IPS-15b (cell line): ENCODE results near the gene TMEM117.

ENCODE experiments used
- H3K27me3 ChIP-seq: one replicate; pipeline ENCODE4 v1.6.1; 2013; ENCODE audit warnings: low read length; ENCODE audit not compliant: control insufficient read depth, insufficient read depth
- H3K36me3 ChIP-seq: one replicate; pipeline ENCODE4 v1.6.1; 2013; ENCODE audit warnings: low read length; ENCODE audit not compliant: control insufficient read depth, insufficient read depth
- H3K4me1 ChIP-seq: one replicate; pipeline ENCODE4 v1.6.1; 2013; ENCODE audit warnings: mild to moderate bottlenecking, low read length; ENCODE audit not compliant: control insufficient read depth, insufficient read depth
- H3K4me3 ChIP-seq: one replicate; pipeline ENCODE4 v1.5.1; 2013; ENCODE audit warnings: low read depth, low read length
- H3K9ac ChIP-seq: one replicate; pipeline ENCODE4 v1.6.1; 2013; ENCODE audit warnings: low read depth, mild to moderate bottlenecking, low read length
- H3K9me3 ChIP-seq: one replicate; pipeline ENCODE4 v1.6.1; 2013; ENCODE audit warnings: mild to moderate bottlenecking, low read length; ENCODE audit not compliant: control insufficient read depth, insufficient read depth

TMEM117 gene

DNA sequence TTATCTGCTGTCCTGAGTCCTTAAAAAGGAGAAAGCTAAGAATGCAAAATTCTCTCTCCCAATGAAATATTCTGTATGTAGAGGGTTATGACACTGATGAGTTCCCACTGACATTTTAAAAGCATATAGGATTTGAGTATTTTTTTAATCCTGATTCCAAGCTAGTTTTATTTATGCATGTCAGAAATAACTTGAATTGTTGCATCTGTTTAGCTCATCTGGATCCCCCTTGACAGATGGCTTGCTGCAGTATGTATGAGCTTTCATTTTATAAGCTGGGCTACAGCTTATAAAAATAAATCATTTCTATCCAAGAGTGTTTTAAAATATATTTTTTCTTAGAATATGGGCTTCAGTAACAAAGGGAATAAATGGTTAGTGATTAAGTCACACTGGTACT, 545.0 kb downstream of the TMEM117 start:
- H3K27me3 ChIP-seq = no peaks in the 10 kb centered on the region

DNA sequence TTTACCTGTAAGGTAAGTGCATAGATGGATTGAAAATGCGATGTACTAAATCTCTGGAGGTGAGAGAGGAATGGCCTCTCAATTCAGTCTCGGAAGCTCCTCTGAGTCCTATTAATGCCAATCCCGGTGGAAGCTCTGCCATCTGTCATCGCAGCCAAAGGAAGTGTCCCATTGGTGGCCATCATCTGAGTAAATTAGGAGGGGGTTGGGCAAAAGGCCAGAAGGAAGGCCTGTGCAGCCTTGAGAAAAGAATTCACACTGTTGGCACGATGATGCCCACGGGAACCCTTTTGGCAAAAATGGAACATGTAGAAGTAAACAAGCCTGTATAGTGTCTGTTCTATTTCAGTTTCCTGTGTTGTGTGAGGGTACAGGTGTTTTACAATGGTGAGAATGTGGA, 545.5 kb downstream of the TMEM117 start:
- Histone ChIP-seq H3K27me3 (no peaks in the 10 kb centered on the region), H3K9me3 (no peaks in the 10 kb centered on the region), H3K4me3 (no peak overlapping the region), H3K36me3 (no peaks in the 10 kb centered on the region), H3K9ac (no peak overlapping the region), H3K4me1 (peaks cover 16% of the 10 kb centered on the region)

More for the DNA sequence above, 545.0 kb downstream of the TMEM117 start:
- Histone ChIP-seq H3K4me1 (peaks cover 16% of the 10 kb centered on the region), H3K4me3 (no peak overlapping the region), H3K9ac (no peak overlapping the region), H3K36me3 (no peaks in the 10 kb centered on the region), H3K9me3 (no peaks in the 10 kb centered on the region)

DNA sequence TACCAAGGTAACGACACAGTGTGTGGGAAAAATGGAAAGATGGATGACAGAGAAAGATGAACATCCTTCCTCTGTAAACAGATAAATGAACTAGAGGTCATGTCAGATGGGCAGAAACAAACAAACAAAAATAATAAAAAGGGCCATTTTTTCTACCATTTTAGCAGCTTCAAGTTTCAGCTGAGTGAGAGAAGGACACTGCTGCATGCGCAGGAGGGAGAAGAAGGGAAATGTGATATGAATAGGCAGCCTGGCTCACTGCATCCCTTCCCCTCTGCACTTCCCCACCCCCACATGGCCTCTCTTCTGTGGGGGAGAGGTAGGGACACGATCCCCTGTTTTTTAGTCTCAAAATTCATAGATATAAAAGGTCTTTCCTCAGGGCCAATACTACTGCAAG, 548.3 kb downstream of the TMEM117 start:
- Histone ChIP-seq H3K4me3 (no peak overlapping the region), H3K9me3 (no peaks in the 10 kb centered on the region), H3K27me3 (no peaks in the 10 kb centered on the region), H3K9ac (no peak overlapping the region), H3K36me3 (no peaks in the 10 kb centered on the region), H3K4me1 (peaks cover 15% of the 10 kb centered on the region)

DNA sequence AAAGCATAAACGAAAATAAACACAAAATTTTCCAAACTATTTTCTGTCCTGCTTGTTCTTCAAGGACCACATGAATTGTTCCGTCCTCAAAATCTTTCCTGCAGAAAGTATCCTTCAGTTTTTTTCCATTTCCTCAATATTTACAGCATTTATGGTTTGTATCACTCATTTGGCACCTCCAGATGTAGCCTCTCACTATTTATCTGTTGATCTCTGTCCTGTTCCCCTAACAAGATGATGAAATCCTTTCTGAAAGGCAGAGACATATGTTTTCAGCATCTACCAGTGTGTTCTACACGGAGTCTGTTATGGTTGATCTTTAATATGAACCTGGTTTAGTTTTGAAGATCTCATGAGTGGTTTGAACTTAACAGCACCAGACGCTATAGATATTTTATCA, 550.1 kb downstream of the TMEM117 start:
- Histone ChIP-seq H3K4me3 (no peak overlapping the region), H3K36me3 (no peaks in the 10 kb centered on the region), H3K9me3 (no peaks in the 10 kb centered on the region), H3K4me1 (peaks cover 2% of the 10 kb centered on the region), H3K27me3 (no peaks in the 10 kb centered on the region), H3K9ac (no peak overlapping the region)

DNA sequence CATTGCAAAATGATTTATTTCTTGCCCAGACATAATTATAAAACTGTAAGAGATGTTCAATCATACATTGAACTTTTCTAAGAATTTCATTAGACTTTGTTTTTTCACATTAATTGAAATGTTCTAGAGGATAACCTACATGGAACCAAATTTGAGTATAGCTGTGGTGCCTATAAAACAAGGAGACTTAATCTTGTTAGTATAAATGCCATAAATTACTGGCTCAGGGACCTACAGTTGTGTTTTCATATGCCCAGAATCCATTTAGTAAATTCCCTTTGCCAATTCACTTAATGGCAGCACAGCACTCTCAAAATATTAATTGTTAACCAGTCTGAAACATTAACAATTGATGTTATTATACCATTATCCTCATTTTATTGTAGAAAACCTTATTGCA, 551.7 kb downstream of the TMEM117 start:
- no peaks in the 10 kb centered on the region for H3K27me3 ChIP-seq
- H3K4me3 ChIP-seq = no peak overlapping the region
- no peaks in the 10 kb centered on the region for H3K9me3 ChIP-seq

DNA sequence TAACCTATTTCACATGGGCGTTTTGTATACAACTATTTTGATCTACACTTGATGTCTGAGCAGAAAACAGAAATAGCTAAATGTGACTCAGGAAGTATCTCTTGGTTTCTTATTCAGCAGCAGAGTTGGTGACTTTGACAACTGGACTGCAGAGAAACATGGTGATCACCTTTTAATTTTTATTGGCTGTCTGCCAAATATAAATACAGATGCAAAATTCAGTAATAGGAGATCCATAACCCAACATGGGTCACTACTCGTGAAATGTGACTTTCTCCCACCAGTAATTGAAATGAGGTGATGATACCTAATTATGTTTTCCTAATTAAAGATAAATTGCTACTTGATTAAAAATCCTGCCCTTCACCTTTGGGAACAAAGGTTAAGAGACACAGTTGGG, 553.2 kb downstream of the TMEM117 start:
- Histone ChIP-seq H3K9ac (no peak overlapping the region), H3K4me3 (no peak overlapping the region), H3K27me3 (no peaks in the 10 kb centered on the region), H3K4me1 (peaks cover 1% of the 10 kb centered on the region), H3K36me3 (no peaks in the 10 kb centered on the region), H3K9me3 (no peaks in the 10 kb centered on the region)

More for the DNA sequence above, 551.7 kb downstream of the TMEM117 start:
- no peak overlapping the region for H3K9ac ChIP-seq
- no peaks in the 10 kb centered on the region for H3K36me3 ChIP-seq
- H3K4me1 ChIP-seq = peaks cover 2% of the 10 kb centered on the region

DNA sequence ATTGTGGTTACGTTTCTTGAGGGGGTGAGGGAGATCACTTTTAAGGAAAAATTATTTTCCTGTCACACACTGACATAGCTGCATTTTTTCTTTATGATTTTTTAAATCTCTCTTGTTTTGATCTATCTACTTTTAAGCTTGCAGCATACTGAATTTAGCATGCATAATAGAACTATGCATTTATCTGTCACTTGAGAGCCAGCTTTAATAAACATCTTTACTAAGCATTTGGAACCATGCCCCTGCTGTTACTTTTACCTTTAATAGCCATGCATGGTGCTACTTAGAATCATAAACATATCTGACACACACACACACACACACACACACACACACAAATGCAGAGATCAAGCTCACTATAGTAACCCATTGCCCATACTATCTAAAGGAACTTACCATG, 554.0 kb downstream of the TMEM117 start:
- no peaks in the 10 kb centered on the region for H3K4me1 ChIP-seq
- H3K4me3 ChIP-seq = no peak overlapping the region
- H3K27me3 ChIP-seq = no peaks in the 10 kb centered on the region
- no peaks in the 10 kb centered on the region for H3K9me3 ChIP-seq
- H3K36me3 ChIP-seq = no peaks in the 10 kb centered on the region
- H3K9ac ChIP-seq = no peak overlapping the region

DNA sequence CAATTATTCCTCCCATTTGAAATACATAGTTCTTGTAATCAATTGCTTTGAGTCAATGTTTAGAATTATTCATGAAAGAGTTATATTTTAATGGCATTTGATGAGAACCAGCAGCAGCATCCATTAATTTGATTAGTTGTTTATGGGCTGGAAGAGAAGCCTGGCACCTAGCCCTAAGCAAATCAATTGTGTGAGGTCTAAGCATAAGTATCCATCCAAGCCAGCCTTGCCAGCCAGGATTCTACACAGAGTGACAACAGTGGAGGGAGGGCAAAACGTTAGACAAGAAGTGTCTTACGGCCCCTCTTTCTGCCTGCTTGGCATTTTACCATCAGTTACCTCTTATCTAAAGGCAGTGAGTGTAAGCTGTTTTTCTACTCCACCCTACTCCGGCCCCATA, 561.8 kb downstream of the TMEM117 start:
- Histone ChIP-seq H3K36me3 (no peaks in the 10 kb centered on the region), H3K4me3 (no peak overlapping the region), H3K9ac (no peak overlapping the region), H3K27me3 (no peaks in the 10 kb centered on the region), H3K9me3 (no peaks in the 10 kb centered on the region), H3K4me1 (no peaks in the 10 kb centered on the region)

DNA sequence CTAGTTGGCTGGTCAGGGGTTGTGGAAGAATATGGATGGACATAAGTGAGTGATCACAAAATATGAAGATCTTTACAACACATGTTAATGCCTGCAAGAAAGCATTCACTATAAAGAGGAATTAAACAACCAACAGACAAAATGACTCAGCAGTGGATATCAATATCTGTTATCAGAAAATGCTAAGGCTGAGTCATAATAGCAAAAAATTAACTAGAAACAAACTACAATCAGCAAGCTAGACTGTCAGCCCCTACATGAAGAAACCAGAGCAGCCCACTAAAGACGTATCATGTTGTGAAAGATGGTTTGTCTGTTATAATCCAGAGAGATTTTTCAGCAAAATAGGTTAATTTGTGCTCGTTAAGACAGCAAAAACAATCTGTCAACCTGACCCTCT, 567.3 kb downstream of the TMEM117 start:
- Histone ChIP-seq H3K27me3 (no peaks in the 10 kb centered on the region), H3K9me3 (no peaks in the 10 kb centered on the region), H3K36me3 (no peaks in the 10 kb centered on the region), H3K4me3 (no peak overlapping the region), H3K9ac (no peak overlapping the region), H3K4me1 (peaks cover 12% of the 10 kb centered on the region)

DNA sequence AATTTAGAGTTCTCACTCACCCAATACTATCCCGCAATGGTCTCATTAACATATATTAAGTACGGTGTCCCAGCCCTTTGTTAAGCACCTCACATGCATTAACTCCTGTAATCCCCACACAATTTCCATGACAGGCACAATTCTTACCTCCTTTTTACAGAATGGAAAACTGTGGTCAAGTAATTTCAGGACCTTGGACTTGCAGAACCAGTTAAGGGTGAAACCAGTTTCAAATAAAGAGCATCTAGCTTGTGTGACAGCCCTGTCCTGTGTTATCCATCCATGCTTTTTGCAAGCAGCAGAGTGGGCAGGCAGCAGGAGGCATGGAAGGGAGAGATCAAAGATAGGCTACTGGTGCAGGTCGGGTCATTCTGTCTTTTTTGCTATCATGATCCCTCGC, 569.4 kb downstream of the TMEM117 start:
- Histone ChIP-seq H3K9ac (no peak overlapping the region), H3K36me3 (no peaks in the 10 kb centered on the region), H3K27me3 (no peaks in the 10 kb centered on the region), H3K4me3 (no peak overlapping the region), H3K4me1 (peaks cover 12% of the 10 kb centered on the region), H3K9me3 (peaks cover 6% of the 10 kb centered on the region)

DNA sequence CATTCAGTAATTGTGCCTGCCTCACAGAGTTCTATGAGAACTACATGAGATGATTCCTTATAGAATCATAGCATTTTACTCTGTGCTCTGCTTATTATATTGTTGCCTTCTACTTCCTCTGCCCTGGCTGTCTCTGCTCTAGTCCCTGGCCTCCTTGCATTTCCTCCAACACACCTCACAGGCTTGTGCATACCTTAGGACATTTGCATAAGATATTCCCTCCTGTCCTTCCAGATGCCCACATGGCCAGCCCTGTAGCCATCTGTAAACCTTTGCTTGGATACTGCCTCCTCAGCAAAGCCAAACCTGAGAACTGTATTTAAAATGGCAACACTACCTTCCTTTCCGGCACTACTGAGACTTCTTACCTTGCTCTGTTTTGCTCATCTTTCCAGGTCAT, 586.7 kb downstream of the TMEM117 start:
- Histone ChIP-seq H3K9me3 (no peaks in the 10 kb centered on the region), H3K9ac (no peak overlapping the region), H3K27me3 (no peaks in the 10 kb centered on the region), H3K4me1 (no peaks in the 10 kb centered on the region), H3K4me3 (no peak overlapping the region), H3K36me3 (no peaks in the 10 kb centered on the region)

DNA sequence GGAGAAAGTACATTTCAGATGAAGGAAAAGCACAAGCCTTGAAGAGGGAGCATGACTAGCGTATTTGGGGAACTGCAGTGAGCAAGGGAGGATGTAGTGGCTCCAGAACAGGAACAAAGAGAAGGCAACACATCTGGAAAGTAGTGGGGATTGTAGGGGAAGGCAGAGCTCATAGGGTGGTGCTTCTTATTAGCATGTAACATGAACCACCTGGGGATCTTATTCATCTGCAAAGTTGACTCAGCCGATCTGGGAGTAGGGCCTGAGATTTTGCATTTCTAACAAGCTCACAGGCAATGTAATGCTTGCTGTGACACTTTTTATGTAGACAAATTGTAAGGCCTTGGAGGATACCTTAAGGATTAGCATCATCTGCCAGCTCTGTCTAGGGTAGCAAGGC, 592.9 kb downstream of the TMEM117 start:
- peaks cover 16% of the 10 kb centered on the region for H3K4me1 ChIP-seq
- no peak overlapping the region for H3K4me3 ChIP-seq
- no peaks in the 10 kb centered on the region for H3K36me3 ChIP-seq
- no peak overlapping the region for H3K9ac ChIP-seq
- H3K27me3 ChIP-seq = no peaks in the 10 kb centered on the region
- H3K9me3 ChIP-seq = no peaks in the 10 kb centered on the region
